ENCODE results near the gene GRIP1.

GRIP1 gene

DNA sequence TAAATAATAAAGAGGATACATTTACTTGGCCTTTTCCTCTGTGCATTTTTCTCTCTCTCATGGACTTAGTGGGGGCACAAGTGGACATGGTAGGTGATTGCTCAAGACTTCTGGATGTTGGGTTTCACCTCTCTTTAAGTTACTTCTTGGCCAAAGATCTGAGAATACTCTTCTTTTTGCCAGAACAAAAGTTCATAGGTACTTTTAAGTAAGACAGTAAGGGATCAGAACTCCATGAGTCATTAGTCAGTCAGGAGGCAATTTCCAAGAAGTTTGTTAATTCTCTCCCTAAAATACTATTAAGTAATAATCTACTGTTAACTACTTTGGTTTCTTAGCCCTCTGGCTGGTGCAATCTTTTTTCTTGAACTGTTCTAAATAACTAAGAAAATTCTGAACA lies 84.2 kb downstream of the GRIP1 start:
- no peak for DNase-seq

DNA sequence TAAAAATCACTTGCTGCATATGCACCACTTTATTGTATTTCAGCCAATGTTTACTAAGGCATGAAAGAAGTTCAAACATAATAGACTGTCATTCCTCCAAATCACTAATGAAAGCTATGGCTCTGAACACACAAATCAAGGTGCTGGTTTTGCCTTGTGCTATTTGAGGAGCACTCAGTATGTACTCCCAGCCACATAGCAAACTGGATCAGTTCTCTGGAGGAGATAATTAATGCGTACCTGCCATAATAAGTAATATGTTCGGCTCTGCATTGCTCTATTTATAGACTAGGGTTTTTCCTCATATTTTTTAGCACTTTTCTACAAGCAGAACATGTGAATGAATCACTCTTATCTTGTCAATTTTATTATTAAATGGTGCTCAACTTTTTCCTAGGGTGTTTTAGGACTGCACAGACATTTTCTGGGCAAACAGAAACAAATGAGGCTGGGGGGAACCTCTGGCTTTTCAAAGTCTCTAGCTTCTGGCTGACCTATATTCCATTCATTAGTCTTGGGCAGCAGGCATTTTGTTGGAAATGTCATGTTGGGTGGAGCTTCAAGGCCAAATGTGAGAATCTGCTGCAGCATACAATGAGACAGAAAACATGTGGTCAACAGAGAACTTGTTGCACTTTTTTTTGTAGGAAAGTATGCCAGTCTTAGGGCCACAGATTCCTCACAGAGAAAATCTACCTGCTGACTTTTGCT lies 88.4 kb downstream of the GRIP1 start:
- DNase-seq, result no peak

DNA sequence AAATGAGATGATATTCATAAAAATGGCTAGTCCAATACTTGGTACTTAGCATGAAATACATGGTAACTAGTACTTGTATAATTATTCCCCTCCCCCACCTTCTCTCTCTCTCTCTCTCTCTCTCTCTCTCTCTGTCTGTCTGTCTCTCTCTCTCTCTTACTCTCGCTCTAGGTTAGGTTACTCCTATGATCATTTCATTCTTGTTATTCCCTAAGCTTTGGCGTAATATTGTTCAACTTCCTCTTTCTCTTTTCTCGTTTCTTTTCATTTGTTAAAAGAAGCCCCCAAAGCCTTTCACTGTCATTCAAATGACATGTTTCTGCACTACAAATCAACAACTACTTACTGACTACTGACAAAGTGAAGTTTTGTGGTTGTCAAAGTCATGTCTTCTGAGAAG lies 89.8 kb downstream of the GRIP1 start:
- no peak for DNase-seq

DNA sequence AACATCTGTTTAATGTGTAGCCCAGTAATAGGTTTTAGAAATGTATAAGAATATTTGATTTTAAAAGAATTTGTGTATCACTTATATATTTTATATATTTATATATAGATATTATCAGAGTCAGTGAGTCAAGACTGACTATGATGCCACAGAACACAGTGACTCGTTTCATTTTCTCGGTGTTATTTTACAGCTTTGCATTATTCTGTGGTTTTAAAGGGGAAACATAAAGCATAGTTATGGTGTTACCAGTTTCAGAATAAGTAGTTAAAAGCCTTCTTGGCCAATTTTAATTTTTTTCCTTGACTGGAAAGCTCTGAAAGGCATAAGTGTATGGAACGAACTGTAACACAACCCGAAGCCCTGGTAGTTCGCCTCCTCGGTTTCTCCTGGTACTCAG lies 91.0 kb downstream of the GRIP1 start:
- no peak for DNase-seq

DNA sequence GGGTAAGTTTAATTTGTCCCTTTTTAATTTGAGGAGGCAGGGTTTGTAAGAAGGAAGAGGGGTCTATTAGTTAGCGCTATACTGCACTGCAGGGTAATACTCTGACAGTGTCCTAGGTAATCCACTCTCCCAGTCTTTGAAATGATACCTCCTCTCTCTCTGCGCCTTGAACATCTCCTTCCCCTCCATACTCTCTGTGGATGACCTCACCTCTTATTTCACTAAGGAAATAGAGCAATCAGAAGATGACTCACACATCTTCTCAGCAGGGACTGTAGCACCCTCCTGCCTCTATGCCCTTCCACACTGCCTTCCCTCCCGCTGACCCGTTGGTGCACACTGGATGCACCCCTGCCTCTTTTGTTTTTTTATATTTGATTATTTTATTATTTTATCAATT lies 94.2 kb downstream of the GRIP1 start:
- DNase-seq, result no peak

DNA sequence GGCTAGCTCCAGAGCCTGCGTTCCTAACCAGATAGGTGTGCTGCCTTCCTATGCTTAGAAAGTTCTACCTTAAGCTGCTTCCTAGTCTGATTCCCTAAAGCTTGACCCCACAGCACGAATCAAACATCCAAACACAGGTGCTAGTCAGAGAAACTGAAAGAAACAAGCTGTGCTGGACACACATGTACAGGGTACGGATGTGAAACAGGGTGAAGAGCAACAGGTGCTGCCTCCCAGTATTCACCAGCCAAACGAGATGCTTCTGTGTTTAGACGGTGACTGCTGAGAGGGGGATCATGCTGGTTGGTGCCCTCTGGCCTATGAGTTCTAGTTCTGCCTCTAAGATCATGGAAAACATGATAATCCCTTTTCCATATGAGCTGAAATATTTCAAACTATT lies 105.3 kb downstream of the GRIP1 start:
- no peak for DNase-seq

DNA sequence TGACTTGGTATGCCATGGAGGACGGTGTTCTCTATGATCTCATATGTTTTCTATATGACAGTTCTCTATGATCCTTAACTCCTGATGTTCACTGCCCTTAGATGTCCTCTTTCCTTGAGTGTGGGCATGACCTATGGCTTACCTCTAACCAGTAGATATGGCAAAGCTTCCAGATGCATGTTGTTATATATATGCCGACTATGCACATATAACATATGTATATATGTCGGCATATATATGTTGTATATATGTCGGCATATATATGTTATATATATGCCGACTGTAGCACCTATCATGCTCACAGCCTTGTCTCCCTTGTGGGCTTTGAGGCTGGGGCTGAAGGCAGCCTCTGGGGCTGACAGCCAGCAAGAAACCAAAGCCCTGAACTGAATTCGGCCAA lies 106.0 kb downstream of the GRIP1 start:
- DNase-seq, result no peak

DNA sequence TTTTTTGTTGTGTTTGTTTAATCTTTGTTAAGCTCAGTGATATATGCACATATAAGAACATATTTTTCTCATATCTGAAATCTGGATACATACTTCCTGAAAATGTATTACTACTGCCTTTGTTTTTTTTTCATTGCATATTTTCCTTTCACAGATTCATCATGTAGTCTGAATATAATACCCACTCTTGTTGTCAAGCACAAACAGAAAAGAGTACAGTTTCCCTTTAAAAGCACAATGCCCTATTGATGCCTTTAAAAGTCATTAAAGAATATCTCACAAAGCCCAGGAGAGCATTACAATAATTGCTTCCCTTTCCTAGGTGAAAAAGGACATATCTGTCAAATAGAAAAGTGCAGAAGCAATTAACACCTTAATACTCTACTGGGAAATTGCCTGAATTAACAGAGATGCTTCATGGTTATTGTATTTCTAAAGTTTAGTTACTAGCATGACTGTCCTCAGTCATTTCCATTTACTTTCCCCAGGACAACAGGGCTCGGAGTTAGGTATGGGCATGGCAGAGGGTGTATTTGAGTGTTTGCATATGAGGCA lies 107.4 kb downstream of the GRIP1 start:
- no peak for DNase-seq

DNA sequence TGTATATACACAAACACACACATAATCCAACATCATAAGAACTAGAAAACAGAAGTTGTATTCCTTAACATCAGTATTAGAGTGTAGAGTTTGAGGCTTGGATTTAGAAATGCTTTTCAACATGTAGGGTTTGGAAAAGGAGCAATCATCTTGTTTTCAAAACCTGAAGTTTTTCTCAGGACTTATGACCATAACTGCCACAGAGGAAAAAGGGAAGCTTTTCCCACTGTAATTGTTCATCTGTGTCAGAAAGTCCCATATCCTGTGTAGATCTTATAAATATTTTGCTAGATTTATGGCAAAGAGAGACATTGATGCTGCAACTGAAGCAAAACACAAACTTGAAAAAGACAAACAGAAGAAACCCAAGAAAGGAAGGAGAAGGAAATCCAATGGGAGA lies 115.7 kb downstream of the GRIP1 start:
- DNase-seq, result no peak

DNA sequence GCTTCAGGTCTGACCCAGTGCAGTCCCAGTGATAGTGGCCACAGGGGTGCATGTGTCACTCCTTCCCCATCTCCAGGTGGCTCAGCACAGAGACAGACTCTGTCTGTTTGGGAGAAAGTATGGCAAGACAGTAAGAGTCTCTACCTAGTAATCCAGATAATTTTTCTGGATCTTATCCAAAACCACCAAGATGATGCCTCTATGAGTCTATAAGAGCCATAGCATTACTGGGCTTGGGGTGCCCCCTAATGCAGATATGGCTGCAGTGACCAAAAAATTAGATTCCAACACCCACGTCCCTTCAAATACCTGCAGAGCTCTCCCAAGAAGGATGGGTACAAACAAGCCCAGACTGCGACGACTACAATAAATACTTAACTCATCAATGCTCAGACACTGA lies 123.8 kb downstream of the GRIP1 start:
- no peak for DNase-seq

DNA sequence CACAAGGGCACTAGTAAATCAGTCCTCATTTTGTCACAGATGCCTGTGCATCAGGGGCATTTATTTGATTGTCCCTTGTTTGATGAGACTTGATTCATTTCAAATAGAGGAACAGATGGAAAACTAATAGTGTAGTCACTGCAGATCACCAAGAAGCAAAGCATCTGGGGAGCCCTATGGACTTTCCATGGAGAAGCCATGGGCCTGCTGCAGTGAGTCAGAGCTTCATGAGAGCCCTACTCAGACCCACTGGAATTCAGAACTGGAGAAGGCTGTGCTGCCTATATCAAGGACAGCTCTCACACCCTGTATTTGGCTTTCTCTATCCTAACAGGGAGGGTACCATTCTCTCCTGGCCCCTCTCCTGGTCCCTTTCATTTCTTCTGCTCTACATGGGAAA lies 126.2 kb downstream of the GRIP1 start:
- no peak for DNase-seq

DNA sequence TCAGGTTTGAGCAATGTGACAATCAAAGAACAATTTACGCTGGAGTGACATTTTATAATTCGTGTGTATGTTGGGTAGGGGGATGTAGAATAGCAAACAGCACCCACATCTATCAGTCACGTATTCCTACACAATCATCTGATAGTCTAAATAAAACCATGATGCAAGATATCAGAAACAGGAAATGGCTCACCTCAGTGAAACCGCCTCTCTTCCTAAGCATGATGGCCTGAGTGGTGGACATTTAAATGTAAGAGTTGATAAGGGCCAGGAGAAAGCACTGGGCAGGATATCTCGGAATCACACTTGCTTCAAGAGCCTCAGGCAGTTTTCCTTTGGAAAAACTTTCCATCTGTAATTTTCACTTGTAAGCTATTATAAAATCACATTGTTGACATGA lies 128.2 kb downstream of the GRIP1 start:
- DNase-seq, result no peak

DNA sequence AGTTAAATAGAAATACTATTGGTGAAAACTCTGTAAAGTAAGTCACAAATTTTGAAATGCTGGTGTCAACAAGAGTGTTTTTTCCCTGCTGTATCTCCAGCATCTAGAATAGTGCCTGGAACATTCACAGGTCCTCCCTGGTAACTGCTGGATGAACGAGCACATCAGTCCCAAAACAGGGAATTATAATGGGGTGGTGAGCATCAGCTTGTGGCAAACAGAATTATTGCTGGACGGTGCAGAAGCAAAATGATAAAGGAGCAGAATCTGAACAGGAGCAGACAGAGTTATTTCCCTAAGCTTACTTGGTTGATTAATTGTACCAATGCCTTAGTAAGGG lies 129.9 kb downstream of the GRIP1 start:
- no peak for DNase-seq

DNA sequence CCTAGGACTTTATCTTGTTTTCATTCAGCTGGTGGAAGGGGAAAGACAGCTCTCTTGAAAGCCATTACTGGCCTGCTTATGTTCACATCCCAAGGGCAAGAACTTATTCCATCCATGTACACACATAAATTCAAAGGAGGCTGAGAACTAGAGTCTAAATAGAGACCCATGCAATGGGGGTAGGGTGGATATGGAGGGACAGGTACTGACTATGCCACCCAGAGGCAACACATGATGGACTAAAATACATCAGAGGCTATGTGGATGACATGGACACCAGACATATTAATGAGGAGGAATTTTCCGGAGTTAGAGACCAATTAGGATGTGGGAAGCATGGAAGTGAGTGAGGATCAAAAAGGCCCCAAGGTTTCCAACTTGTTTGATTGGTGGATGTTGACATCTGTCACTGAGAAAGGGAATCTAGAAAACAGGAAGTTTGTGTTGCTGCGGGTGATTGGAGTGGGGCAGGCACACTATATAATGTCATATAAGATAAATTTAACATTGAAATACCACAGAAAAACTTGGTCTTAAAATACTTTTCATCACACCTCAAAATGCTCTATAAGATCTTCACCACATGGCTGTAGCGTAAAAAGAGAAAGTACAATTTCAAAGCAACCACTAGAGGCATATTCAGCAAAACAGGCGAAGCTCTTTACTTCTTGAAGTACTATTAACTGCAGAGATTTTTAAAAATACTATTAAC lies 130.4 kb downstream of the GRIP1 start:
- DNase-seq, result no peak

DNA sequence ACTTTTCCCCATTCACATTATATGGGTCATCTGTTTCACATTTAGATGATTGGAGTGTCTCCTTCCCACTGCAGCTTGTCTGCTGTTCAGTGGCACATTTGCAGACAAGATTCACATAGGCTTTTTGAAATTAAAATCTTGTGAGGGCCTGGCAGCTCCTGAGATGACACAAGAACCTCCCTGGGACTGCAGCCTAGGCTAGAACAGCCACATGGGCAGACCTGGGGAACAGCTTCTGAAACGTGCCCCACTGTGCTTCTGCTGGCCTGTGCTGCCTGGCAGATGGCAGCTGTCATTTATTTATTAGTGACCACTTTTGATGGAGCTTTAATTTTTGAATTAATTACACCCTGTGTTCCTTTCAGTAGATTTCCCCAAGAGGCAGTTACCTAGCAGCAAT lies 137.4 kb downstream of the GRIP1 start:
- no peak for DNase-seq

DNA sequence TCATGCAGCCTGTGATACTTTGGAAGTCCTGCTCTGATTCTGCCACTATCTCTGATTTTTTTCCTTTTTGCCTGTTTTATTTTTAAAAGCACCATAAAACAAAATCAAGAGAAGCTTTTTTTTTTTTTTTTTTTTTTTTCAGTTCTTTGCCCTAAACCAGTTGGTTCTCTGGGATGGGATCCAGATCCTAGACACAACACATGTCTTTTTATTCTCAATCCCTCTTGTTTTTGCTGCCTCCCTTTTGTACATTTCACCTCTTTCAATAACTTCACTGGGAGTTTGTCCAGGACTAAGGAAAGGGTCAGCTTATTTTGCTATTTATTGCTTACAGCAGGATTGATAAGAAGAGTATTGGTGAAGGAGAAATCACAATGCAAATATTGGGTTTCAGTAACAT lies 139.4 kb downstream of the GRIP1 start:
- DNase-seq, result no peak

DNA sequence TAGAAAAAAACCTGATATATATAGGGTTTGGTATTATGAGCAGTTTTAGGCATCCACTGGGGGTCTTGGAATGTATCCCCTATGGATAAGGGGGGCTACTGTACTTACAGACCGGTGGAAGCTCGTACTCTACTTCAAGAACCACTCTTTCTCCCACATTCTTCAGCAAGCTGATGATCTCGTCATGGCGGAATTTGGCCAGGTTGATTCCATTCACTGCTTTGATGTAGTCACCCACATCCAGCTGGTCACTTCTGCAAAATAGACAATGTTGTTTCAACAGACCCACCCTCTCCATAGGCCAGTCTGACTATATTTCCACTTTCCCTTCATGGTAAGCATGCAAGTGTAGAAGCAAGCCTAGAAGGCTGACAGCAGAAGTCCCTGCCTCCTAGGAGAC lies 139.9 kb downstream of the GRIP1 start:
- no peak for DNase-seq

DNA sequence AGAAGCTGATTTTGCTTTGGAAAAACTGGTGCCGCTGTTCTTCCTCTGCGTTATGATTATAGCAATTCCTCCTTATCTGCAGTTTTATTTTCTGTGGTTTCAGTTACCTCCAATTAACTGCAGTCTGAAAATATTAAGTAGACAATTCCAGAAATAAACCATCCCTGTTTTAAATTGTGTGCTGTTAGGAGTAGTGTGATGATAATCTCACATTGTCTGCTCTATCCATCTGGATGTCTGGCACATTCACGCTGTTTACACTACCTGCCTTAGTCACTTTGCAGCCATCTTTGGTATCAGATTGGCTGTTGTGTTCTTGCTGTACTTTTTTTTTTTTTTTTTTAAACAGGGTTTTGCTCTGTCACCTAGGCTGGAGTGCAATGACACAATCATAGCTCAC lies 141.0 kb downstream of the GRIP1 start:
- DNase-seq, result no peak

DNA sequence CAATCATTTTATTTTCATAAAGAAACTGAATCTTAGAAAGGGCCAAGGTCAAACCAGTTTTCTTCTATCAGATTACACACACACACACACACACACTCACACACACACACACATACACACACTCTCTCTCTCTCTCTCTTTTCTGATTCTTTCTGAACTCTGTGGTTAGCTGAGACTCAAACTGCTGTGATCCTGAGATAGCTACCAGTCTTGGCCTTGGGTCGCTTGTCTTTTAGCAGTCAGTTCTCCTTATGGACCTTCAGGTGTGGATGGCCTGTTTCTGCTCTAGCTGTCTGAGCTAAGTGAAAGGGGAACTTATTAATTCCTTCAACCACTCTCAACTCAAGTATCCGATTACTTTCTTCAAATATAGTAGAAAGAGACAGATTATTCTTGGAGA lies 145.1 kb downstream of the GRIP1 start:
- no peak for DNase-seq

DNA sequence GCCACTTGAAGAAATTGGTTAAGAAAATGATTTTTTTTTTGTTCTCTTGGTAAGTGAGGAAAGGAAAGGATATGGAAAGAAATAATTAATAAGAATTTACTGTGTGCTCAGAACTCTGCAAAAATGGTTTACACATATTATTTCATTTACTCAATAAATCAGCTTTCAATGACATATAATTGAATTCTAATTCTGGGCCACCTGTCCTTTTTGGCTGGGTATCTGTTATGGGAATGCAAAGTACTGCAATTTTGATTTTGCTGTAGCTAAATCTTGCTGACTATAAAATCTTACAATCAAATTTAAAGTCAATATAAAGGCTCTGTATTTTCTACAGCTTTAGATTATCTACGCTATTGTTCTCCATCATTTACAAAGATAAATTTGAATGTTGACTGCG lies 147.1 kb downstream of the GRIP1 start:
- no peak for DNase-seq

DNA sequence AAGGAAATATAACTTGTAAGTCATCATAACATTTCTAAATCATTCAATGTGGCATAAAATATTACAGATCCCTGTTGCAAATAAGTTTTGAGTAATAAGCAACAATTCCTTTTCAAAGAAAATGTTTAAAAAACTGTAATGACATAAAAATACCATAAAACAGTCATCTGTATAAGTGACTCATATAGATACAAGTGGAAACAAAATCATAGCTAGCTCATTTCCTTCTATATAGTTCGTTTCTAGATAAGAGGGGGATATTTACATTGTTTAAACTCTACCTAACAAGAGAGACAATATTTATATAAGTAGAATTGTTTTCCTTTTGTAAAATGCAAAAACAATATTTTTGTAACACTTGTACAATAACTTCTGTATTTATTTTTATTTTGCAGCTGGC lies 148.9 kb downstream of the GRIP1 start:
- DNase-seq, result no peak

DNA sequence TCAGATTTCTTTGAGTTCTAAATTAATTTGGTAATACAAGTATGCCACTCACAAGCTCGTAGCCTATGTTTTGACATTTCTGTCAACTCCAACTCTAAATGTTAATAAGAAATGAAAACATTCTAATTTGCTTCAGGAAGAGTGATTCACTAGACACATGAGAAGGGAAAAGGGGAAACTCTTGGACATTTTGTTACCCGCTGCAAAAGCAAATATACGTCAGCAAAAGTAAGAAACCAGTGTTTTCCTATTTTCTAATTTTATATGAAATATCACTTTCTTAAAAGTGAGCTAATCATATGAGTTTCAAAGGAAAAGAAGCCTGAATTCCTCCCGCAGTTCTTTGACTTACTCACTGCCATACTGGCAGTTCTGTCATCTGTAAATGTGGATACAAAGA lies 162.3 kb downstream of the GRIP1 start:
- DNase-seq, result no peak

DNA sequence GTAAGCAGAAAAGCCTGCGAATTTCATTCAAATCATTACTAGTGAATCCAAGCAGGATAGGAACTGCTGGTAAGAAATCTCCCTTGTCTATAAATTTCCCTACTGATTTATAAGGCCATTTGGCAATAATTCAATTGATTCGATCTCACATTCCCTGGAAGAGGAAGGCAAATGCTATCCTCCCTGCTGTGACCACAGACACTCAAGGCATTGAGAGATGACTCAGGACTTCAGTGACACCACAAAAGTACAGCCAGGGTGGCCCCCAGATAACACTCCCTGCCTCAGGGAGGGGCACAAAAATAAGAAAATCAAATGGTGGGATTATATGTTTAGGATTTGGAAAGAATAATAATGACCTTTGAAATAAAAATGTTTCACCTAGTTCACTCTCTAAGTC lies 162.7 kb downstream of the GRIP1 start:
- DNase-seq, result no peak

DNA sequence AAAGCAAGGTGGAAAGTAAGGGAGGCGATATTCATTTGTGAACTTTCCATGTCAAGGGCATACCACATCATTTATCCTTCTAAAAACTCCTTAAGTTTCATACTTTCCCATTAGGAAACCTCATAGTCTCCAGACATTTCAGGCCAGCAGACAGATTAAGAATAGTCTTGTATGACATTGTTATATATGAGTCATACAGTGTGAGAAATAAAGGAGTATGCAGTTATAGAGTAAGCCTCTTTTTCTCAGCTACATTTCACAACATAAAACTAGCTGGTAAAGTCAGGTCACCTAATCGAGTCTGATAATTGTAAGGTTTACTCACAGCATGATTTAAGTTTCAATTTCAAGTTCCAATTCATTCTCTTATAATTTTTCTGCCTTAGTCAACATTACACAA lies 164.3 kb downstream of the GRIP1 start:
- no peak for DNase-seq

DNA sequence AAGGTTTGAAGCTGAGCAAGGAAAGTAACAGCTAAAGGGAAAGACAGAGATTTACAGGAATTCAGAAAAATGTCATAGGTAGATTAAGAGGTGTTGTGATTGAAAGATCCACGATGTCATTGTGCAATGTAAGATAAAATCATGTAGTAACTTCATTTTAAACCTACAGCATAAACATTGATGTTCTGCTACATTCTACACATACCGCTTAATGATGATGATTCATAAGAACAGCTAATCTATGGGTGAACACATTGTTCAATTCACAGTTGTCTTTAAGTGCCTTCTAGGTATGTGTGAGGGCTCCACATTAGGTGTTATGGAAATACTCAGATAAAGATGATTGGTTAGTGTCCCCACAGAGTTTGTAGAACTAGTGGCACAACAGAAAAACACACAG lies 170.9 kb downstream of the GRIP1 start:
- DNase-seq, result no peak

All from activated T-cell treated with anti-CD3 and anti-CD28 coated beads, Interleukin-2, amount 50 U/mL, for 1 hour (primary cell).